Measurements from ENCODE around the gene IKZF1. TPM values are rescaled to one million over a fixed set of nuclear protein-coding genes. Genes with fewer than 3 reads are reported as not detected.

Gene IKZF1
- total RNA-seq, 1 donor from 2014 or later: 20.1 TPM

- DNase-seq (ENCODE audit: low spot score) (no peak), ATAC-seq (peak; percentile 40)
- intact Hi-C loops (cut with DNase I): no loop called here
These were observed 146.1 kb downstream of the IKZF1 start for GRCh38 chr7:50450590-50451032.

Other genes starting within 250 kb of the IKZF1 start
- not detected for gene ZPBP, start 211.5 kb upstream of the IKZF1 start, total RNA-seq
- gene FIGNL1, start 145.6 kb downstream of the IKZF1 start, total RNA-seq: 8.5 TPM

All from sciatic nerve (tissue), 2 donors.